Neuronal stem cell (in vitro differentiated cells): ENCODE data around the gene FOXP1.

Source experiments
- DNase-seq: peaks from one replicate; pipeline ENCODE4 v3.0.0-alpha.2; 2013; ENCODE audit warnings: low spot score
- H2AFZ ChIP-seq: one replicate; pipeline ENCODE4 v1.6.1; 2013; ENCODE audit warnings: mild to moderate bottlenecking, low read length, inconsistent platforms
- H2AK5ac ChIP-seq: 2 replicates; pipeline ENCODE4 v1.6.1; 2013; ENCODE audit warnings: low read depth, mild to moderate bottlenecking, inconsistent platforms, low read length, moderate library complexity, mixed read lengths
- H2BK120ac ChIP-seq: 2 replicates; pipeline ENCODE4 v1.6.1; 2013; ENCODE audit warnings: low read depth, mild to moderate bottlenecking, inconsistent platforms, low read length, moderate library complexity, mixed read lengths
- H2BK12ac ChIP-seq: one replicate; pipeline ENCODE4 v1.6.1; 2013; ENCODE audit warnings: low read length, inconsistent platforms
- H2BK15ac ChIP-seq: 2 replicates; pipeline ENCODE4 v1.6.1; 2013; ENCODE audit warnings: mild to moderate bottlenecking, low read length, inconsistent platforms, mixed read lengths
- H2BK5ac ChIP-seq: one replicate; pipeline ENCODE4 v1.6.1; 2013; ENCODE audit warnings: inconsistent platforms, mild to moderate bottlenecking, low read length, moderate library complexity
- H3K14ac ChIP-seq: one replicate; pipeline ENCODE4 v1.6.1; 2013; ENCODE audit warnings: low read length, inconsistent platforms
- H3K18ac ChIP-seq: 2 replicates; pipeline ENCODE4 v1.6.1; 2013; ENCODE audit warnings: low read length, inconsistent platforms
- H3K23ac ChIP-seq: 2 replicates; pipeline ENCODE4 v1.6.1; 2013; ENCODE audit warnings: low read depth, mild to moderate bottlenecking, mixed read lengths, low read length, inconsistent platforms; ENCODE audit not compliant: poor library complexity
- H3K27ac ChIP-seq: replicated peaks from 3 replicates; pipeline ENCODE4 v1.5.1; 2013; ENCODE audit warnings: low read length, inconsistent platforms
- H3K27me3 ChIP-seq, 3 experiments: 2 replicates each; pipeline ENCODE4 v1.6.1; 2013; ENCODE audit warnings: low read length in 3 of 3, mild to moderate bottlenecking in 2 of 3, inconsistent platforms in 1 of 3, low read depth in 1 of 3, mixed read lengths in 1 of 3, moderate library complexity in 1 of 3; ENCODE audit not compliant: control insufficient read depth in 3 of 3, insufficient read depth in 3 of 3
- H3K36me3 ChIP-seq, 2 donors: replicated peaks in 1 of 2; 2 replicates each; pipeline ENCODE4 v1.6.1; 2013; ENCODE audit warnings: low read length in 2 of 2; ENCODE audit not compliant: control insufficient read depth in 2 of 2, insufficient read depth in 2 of 2
- H3K4ac ChIP-seq: 2 replicates; pipeline ENCODE4 v1.6.1; 2013; ENCODE audit warnings: inconsistent platforms, mild to moderate bottlenecking, low read length, moderate library complexity
- H3K4me1 ChIP-seq, 2 donors: 1 replicate in 1 of 2; 2 replicates in 1 of 2; pipeline ENCODE4 v1.6.1; 2013; ENCODE audit warnings: low read length in 2 of 2, low read depth in 1 of 2; ENCODE audit not compliant: control insufficient read depth in 2 of 2, insufficient read depth in 1 of 2
- H3K4me2 ChIP-seq: one replicate; pipeline ENCODE4 v1.6.1; 2013; ENCODE audit warnings: mild to moderate bottlenecking, low read length, inconsistent platforms; ENCODE audit not compliant: insufficient read depth, poor library complexity, severe bottlenecking
- H3K4me3 ChIP-seq, 2 donors: 2 replicates each; pipeline ENCODE4 v1.5.1; 2013; ENCODE audit warnings: low read length in 2 of 2, mild to moderate bottlenecking in 2 of 2, inconsistent platforms in 1 of 2, moderate library complexity in 1 of 2
- H3K79me1 ChIP-seq: one replicate; pipeline ENCODE4 v1.6.1; 2013; ENCODE audit warnings: low read depth, mild to moderate bottlenecking, inconsistent platforms, low read length, moderate library complexity
- H3K9ac ChIP-seq: one replicate; pipeline ENCODE4 v1.6.1; 2013; ENCODE audit warnings: mild to moderate bottlenecking, low read depth, low read length, inconsistent platforms; ENCODE audit not compliant: poor library complexity
- H3K9me3 ChIP-seq, 2 donors: replicated peaks in 1 of 2; 2 replicates each; pipeline versions ENCODE3 to v1.6.1; 2013; ENCODE audit warnings: low read length in 2 of 2, mild to moderate bottlenecking in 2 of 2, inconsistent platforms in 1 of 2, low read depth in 1 of 2, mixed read lengths in 1 of 2, moderate library complexity in 1 of 2; ENCODE audit not compliant: control insufficient read depth in 2 of 2, insufficient read depth in 1 of 2
- H4K8ac ChIP-seq: one replicate; pipeline ENCODE4 v1.6.1; 2013; ENCODE audit warnings: low read depth, mild to moderate bottlenecking, inconsistent platforms, low read length, moderate library complexity
- H4K91ac ChIP-seq: one replicate; pipeline ENCODE4 v1.6.1; 2013; ENCODE audit warnings: low read length, low read depth, mild to moderate bottlenecking, inconsistent platforms; ENCODE audit not compliant: poor library complexity
- WGBS, 2 donors: extraction: QIAGEN DNeasy Blood & Tissue Kit; methylation state at CpG; one replicate each; pipeline ENCODE4 v1.1.7; 2013; ENCODE audit warnings: missing lambda C conversion rate in 2 of 2, mixed read lengths in 1 of 2; ENCODE audit not compliant: insufficient read length in 2 of 2, insufficient replicate concordance in 1 of 2; ENCODE audit errors: extremely low coverage in 2 of 2; 5-methylcytosine and 5-hydroxymethylcytosine counted together

The FOXP1 gene

DNA sequence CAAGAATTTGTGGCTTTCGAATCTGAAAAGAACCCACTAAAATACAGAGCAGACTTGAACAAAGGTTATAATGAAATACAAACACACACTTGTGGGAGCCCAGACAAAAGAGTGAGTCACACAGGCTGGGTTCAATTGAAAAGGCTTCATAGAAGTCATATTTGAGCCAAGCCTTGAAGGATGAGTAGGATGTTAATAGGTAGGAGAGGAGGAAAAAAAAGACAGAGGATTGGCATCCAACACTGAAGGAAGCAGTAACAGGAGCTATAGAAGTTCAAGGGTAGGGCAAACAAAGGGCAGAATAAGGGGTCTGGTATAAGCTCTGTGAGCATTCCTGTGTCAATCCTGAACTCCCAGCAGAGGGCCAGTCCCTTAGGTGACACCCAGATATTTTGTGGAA lies 325.4 kb downstream of the FOXP1 start:
- no peak overlapping the region for H3K23ac ChIP-seq
- no peak overlapping the region for H2BK12ac ChIP-seq
- H3K4ac ChIP-seq = no peak overlapping the region
- no peak overlapping the region for H2BK5ac ChIP-seq
- no peak overlapping the region for H4K8ac ChIP-seq
- no peak overlapping the region for H3K14ac ChIP-seq
- H3K18ac ChIP-seq = no peak overlapping the region
- peaks cover 6 to 9% of the 10 kb centered on the region in 2 donors for H3K4me1 ChIP-seq
- H2BK120ac ChIP-seq = no peak overlapping the region
- no peaks in the 10 kb centered on the region for H3K36me3 ChIP-seq
- H2AFZ ChIP-seq = no peak overlapping the region
- no peaks in the 10 kb centered on the region for H3K9me3 ChIP-seq
- H3K4me2 ChIP-seq = no peak overlapping the region
- H3K27me3 ChIP-seq = no peaks in the 10 kb centered on the region
- no CpG with 5 or more reads among the region's 1 CpG for WGBS, 2 donors
- H4K91ac ChIP-seq = no peak overlapping the region
- no peak overlapping the region for H3K9ac ChIP-seq
- H2AK5ac ChIP-seq = no peak overlapping the region
- no peak overlapping the region for H2BK15ac ChIP-seq
- no peak overlapping the region for H3K27ac ChIP-seq
- no peak overlapping the region for H3K4me3 ChIP-seq
- no peaks in the 10 kb centered on the region for H3K79me1 ChIP-seq
- no peak for DNase-seq

DNA sequence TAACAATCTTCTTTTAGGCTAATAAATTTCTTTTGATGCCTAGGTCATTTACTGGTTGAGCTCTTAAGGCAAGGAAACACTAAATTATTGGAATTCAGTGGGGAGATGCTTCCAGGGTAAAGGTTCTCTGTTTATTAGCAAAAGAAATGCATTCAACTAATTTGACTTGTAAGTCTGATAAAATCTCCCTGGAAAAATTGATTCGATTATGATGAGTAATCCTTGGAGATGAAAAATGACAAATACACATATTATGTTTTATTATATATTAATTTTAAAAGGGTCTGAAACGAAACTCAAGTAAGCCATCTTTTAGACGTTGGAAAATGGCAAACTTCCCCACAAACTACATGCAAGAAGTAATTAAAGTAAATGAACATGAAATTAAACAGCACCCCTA lies 328.0 kb downstream of the FOXP1 start:
- no peak overlapping the region for H3K4me2 ChIP-seq
- H2BK120ac ChIP-seq = no peak overlapping the region
- no peak overlapping the region for H4K8ac ChIP-seq
- no peaks in the 10 kb centered on the region for H3K36me3 ChIP-seq
- DNase-seq = no peak
- H3K9ac ChIP-seq = no peak overlapping the region
- H3K79me1 ChIP-seq = no peaks in the 10 kb centered on the region
- no peaks in the 10 kb centered on the region for H3K27me3 ChIP-seq
- no peak overlapping the region for H4K91ac ChIP-seq
- H3K9me3 ChIP-seq = no peaks in the 10 kb centered on the region
- H2AFZ ChIP-seq = no peak overlapping the region
- no peak overlapping the region for H3K4ac ChIP-seq
- no peak overlapping the region for H3K4me3 ChIP-seq
- no peak overlapping the region for H3K23ac ChIP-seq
- no peak overlapping the region for H3K14ac ChIP-seq
- no peak overlapping the region for H2BK15ac ChIP-seq
- H2AK5ac ChIP-seq = no peak overlapping the region
- no CpG with 5 or more reads among the region's 3 CpGs for WGBS, 2 donors
- H3K18ac ChIP-seq = no peak overlapping the region
- no peak overlapping the region for H2BK5ac ChIP-seq
- H3K4me1 ChIP-seq = peaks cover 4 to 9% of the 10 kb centered on the region in 2 donors
- H2BK12ac ChIP-seq = no peak overlapping the region
- H3K27ac ChIP-seq = no peak overlapping the region

DNA sequence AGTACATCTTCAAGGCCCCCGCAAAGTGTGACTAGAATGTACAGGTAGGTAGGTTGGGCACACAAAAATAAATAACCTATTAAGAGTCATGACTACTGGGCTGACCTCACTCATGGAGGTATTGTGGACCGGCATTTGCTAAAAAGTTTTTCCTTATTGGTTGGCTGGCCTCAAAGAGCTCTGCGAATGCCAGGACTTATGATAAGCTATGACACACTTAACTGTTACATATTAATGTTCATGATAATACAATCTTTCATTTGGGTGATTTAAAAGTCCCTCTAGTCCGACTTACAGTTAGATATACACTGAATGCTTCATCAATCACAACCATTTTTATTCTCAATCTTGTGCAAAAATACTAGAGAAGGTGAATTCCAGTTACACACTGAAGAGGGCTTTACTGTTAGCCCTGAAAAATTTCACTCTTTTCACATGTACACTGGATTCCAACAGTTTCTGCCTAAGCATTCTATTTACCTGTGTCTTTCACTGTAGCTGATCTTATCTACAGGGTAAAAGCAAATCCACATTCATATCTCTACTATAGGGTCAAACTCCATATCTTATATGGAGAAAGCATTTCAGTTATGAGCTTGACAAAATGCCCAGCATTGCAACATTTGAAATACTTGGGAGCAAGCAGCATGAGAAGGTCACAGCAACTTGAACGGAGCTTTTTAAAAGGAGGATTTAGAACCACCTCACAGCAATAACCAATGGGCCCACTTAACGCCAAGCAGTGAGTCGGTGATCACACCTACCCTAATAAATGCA lies 329.1 kb downstream of the FOXP1 start:
- H2BK5ac ChIP-seq = no peak overlapping the region
- no peak overlapping the region for H3K14ac ChIP-seq
- no CpG with 5 or more reads among the region's 7 CpGs for WGBS, 2 donors
- no peak for DNase-seq
- no peak overlapping the region for H3K4ac ChIP-seq
- H4K91ac ChIP-seq = no peak overlapping the region
- no peak overlapping the region for H2AFZ ChIP-seq
- no peak overlapping the region for H2BK120ac ChIP-seq
- no peak overlapping the region for H3K4me2 ChIP-seq
- H3K36me3 ChIP-seq = no peaks in the 10 kb centered on the region
- H2BK15ac ChIP-seq = no peak overlapping the region
- H4K8ac ChIP-seq = no peak overlapping the region
- H3K27ac ChIP-seq = no peak overlapping the region
- H3K9ac ChIP-seq = no peak overlapping the region
- H3K4me1 ChIP-seq = peaks cover 6 to 9% of the 10 kb centered on the region in 2 donors
- H3K23ac ChIP-seq = no peak overlapping the region
- H3K27me3 ChIP-seq = no peaks in the 10 kb centered on the region
- no peaks in the 10 kb centered on the region for H3K79me1 ChIP-seq
- no peak overlapping the region for H3K4me3 ChIP-seq
- no peak overlapping the region for H2AK5ac ChIP-seq
- no peak overlapping the region for H2BK12ac ChIP-seq
- H3K9me3 ChIP-seq = no peaks in the 10 kb centered on the region
- H3K18ac ChIP-seq = no peak overlapping the region

DNA sequence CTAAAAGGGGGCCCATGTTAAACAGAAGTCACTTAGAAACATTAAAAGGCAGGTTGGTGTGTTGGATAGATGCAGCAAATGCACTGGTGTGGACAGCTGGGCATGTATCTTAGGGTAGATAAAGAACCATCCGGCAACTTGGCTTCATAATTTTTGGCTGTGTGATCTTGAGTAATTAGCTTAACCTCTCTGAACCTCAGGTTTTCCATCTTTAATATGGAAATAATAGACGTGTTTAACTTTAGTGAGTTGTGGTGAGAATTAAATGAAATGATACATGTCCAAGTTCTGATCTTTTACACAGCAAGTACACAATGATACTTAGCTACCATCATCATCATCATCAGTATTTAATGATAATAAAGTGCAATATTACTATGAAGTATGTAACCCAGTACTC lies 330.4 kb downstream of the FOXP1 start:
- DNase-seq = no peak
- no peak overlapping the region for H3K18ac ChIP-seq
- no peak overlapping the region for H4K91ac ChIP-seq
- no peak overlapping the region for H2BK120ac ChIP-seq
- no peaks in the 10 kb centered on the region for H3K36me3 ChIP-seq
- peaks cover 3 to 7% of the 10 kb centered on the region in 2 donors for H3K4me1 ChIP-seq
- no peak overlapping the region for H3K9ac ChIP-seq
- no peak overlapping the region for H2AK5ac ChIP-seq
- H3K23ac ChIP-seq = no peak overlapping the region
- WGBS, 2 donors = no CpG with 5 or more reads among the region's 2 CpGs
- H2AFZ ChIP-seq = no peak overlapping the region
- H3K79me1 ChIP-seq = no peaks in the 10 kb centered on the region
- no peak overlapping the region for H3K14ac ChIP-seq
- H3K4ac ChIP-seq = no peak overlapping the region
- no peak overlapping the region for H2BK15ac ChIP-seq
- no peak overlapping the region for H2BK12ac ChIP-seq
- no peak overlapping the region for H3K4me2 ChIP-seq
- H3K4me3 ChIP-seq = no peak overlapping the region
- H4K8ac ChIP-seq = no peak overlapping the region
- no peak overlapping the region for H2BK5ac ChIP-seq
- H3K27me3 ChIP-seq = no peaks in the 10 kb centered on the region
- no peaks in the 10 kb centered on the region for H3K9me3 ChIP-seq
- H3K27ac ChIP-seq = no peak overlapping the region
